ENCODE measurements around the gene SV2B.

DNA sequence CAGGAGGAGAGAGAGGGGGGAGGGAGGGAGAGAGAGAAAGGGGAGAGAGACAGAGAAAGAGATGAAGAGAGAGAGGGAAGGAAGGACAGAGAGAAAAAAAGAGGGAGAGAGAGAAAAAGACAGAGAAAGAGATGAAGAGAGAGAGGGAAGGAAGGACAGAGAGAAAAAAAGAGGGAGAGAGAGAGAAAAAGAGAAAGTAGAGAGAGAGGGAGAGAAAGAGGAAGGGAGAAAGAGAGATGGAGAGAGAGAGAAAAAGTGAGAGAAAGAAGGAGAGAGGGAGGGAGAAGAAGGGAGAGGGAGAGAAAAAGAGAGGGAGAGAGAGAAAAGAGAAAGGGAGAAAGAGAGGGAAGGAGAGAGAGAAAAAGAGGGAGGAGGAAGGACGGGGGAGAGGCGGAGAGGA, 204.2 kb downstream of the SV2B start:
- TF ChIP-seq CTCF (IDR thresholded peaks at IDR 0.05) (peak; percentile 25), EZH2 (IDR thresholded peaks at IDR 0.05; ENCODE audit: borderline replicate concordance, insufficient read depth, low read depth, low read length, poor library complexity, severe bottlenecking) (no peak)

Data from B cell (primary cell).